Lower lobe of right lung (tissue), 2 donors: ENCODE data around the gene CAGE1. TPM values are rescaled to one million over a fixed set of nuclear protein-coding genes. Genes with fewer than 3 reads are reported as not detected.
"Not testable (repeated sequence)": the region's sequence is repeated elsewhere in the genome, so short reads cannot be mapped to it uniquely, and the experiment has no call there.

ENCODE experiments used
- ATAC-seq, 2 donors: fragments of 200-7000 bp; cut with Tn5 transposase; one replicate each; pipeline ENCODE4 v1.9.1; 2020 to 2022; ENCODE audit warnings: mild to moderate bottlenecking in 2 of 2, moderate library complexity in 2 of 2
- DNase-seq: peaks from one replicate; pipeline ENCODE4 v3.0.0-alpha.2; 2020
- H3K27ac ChIP-seq: fragments of 200-600 bp; one replicate; pipeline ENCODE4 v1.8.0; 2022
- H3K27me3 ChIP-seq: fragments of 200-600 bp; one replicate; pipeline ENCODE4 v1.8.0; 2022; ENCODE audit warnings: low read depth
- H3K36me3 ChIP-seq: fragments of 200-600 bp; one replicate; pipeline ENCODE4 v1.8.0; 2022; ENCODE audit warnings: mild to moderate bottlenecking
- H3K4me1 ChIP-seq: fragments of 200-600 bp; one replicate; pipeline ENCODE4 v1.8.0; 2022
- H3K4me3 ChIP-seq: fragments of 200-600 bp; one replicate; pipeline ENCODE4 v1.8.0; 2022; ENCODE audit warnings: mild to moderate bottlenecking
- H3K9me3 ChIP-seq: fragments of 200-600 bp; one replicate; pipeline ENCODE4 v1.8.0; 2022
- intact Hi-C: fragments of 100-400 bp; cut with DNase I; formaldehyde crosslinking; loops from one replicate; pipeline ENCODE4 v1.11.0; 2022
- total RNA-seq: library from RNA; stranded (reverse); fragmentation: NEBNext Ultra II Directional; extraction: Animal tissue kit (Norgen Biotek cat#: 25700); gene quantifications from one replicate; pipeline ENCODE4 v1.2.1, GENCODE V29; 2021
- TF ChIP-seq, protein P1 (sequence below): fragments of 200-600 bp; IDR thresholded peaks from one replicate; pipeline ENCODE4 v1.8.0; 2022; ENCODE audit warnings: antibody characterized with exemption, mild to moderate bottlenecking
- donor health status: DM: no; HTN: yes; CAD: no; lungs with severe emphysema.

CAGE1 gene
- total RNA-seq, 1 donor from 2014 or later, result not detected

DNA sequence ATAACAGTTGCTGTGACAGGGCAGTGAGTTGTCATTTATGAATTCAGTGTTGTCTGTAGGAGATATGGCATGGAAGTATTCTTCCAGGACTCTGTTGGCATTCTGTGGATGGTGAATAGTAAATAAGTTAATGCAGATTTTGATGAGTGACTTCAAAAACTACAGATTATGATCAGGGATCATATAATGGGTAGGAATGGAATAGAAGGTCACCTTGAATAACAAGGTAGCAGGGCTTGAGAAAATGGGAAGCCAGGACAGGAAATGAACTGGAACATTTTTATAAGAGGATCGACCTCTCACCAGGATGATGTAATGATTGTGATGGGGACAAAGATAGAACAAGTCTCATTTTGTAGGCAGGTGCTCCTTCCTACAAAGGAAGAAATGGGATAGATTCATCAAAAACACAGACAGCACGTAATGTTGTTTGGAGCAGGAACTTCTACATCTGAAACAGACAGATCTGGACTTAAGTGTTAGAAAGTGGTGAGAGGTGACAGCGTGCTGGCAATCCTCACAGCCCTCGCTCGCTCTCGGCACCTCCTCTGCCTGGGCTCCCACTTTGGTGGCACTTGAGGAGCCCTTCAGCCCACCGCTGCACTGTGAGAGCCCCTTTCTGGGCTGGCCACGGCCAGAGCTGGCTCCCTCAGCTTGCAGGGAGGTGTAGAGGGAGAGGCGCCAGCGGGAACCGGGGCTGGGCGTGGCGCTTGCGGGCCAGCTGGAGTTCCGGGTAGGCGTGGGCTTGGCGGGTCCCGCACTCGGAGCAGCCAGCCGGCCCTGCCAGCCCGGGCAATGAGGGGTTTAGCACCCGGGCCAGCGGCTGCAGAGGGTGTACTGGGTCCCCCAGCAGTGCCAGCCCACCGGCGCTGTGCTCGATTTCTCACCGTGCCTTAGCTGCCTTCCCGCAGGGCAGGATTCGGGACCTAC is 45.7 kb downstream of the CAGE1 start:
- DNase-seq (no peak), ATAC-seq (no peak)
- intact Hi-C loops, result no loop called here
- Histone ChIP-seq H3K4me1 (no peaks in the 10 kb centered on the region), H3K27ac (no peak overlapping the region), H3K27me3 (no peaks in the 10 kb centered on the region), H3K36me3 (no peaks in the 10 kb centered on the region), H3K9me3 (no peaks in the 10 kb centered on the region), H3K4me3 (no peak overlapping the region)
- TF ChIP-seq, protein P1, sequence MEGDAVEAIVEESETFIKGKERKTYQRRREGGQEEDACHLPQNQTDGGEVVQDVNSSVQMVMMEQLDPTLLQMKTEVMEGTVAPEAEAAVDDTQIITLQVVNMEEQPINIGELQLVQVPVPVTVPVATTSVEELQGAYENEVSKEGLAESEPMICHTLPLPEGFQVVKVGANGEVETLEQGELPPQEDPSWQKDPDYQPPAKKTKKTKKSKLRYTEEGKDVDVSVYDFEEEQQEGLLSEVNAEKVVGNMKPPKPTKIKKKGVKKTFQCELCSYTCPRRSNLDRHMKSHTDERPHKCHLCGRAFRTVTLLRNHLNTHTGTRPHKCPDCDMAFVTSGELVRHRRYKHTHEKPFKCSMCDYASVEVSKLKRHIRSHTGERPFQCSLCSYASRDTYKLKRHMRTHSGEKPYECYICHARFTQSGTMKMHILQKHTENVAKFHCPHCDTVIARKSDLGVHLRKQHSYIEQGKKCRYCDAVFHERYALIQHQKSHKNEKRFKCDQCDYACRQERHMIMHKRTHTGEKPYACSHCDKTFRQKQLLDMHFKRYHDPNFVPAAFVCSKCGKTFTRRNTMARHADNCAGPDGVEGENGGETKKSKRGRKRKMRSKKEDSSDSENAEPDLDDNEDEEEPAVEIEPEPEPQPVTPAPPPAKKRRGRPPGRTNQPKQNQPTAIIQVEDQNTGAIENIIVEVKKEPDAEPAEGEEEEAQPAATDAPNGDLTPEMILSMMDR, result no peak

DNA sequence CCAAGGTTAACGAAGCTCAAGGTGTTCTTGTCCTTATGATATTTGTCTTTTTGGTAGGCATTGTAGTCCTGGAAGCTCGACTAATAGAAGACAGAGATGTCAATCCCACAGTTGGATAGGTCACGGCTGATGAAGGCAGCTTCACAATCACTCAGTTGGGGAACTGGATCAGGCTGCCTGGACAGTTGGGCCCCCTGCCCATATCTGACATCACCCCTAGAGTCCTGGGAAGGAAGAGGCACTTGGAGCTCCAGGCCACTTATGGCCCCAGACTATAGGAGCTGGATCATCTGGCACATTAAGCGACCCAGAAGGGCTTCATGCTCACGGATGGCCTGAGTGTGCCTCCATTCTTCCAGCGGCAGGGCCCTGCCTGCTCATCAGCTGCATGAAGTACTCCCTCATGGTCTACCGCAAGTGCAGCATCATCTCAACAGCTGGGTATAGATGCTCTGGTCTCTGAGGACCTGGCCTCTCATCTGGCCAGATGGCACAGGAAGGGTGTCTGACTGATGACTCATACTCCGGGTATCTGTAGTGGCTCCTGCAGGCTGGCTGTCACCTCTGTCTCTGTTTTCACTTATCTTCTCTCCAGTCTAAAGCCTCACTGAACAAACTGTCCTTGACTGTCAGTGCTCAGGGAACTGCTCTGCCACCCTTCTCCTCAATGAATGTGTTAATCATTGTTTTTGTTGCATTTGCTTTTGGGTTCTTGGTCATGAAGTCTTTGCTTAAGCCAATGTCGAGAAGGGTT is 47.4 kb downstream of the CAGE1 start:
- intact Hi-C loops, result no loop called here
- ATAC-seq, result peak in 1 of 2 donors; percentile 13
- TF ChIP-seq, protein P1, result no peak

DNA sequence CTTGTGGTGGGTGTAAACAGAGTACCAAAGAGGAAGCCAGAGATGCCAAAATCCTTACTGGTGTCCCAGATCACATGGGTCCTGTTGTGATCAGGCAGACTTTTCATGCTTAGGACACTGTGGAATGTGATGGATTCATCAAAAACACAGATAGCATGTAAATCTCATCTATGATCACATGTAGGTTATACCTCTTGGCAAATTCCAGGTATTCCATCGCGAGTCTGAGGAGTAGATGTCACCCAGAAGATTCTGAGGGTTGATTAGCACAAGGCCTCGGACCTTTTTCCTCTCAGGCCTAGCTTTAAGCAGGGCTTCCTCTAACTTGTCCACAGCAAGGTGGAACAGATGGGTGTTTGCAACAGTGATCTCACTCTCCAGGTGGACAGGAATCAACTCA is 48.3 kb downstream of the CAGE1 start:
- Histone ChIP-seq H3K27me3 (no peaks in the 10 kb centered on the region), H3K4me3 (no peak overlapping the region), H3K9me3 (no peaks in the 10 kb centered on the region), H3K36me3 (no peaks in the 10 kb centered on the region), H3K4me1 (no peaks in the 10 kb centered on the region), H3K27ac (no peak overlapping the region)
- intact Hi-C loops, result no loop called here
- ATAC-seq, result no peak
- TF ChIP-seq, protein P1, result no peak
- DNase-seq, result no peak

More for the DNA sequence above, 47.4 kb downstream of the CAGE1 start:
- Histone ChIP-seq H3K9me3 (no peaks in the 10 kb centered on the region), H3K27me3 (no peaks in the 10 kb centered on the region), H3K36me3 (no peaks in the 10 kb centered on the region), H3K27ac (no peak overlapping the region), H3K4me3 (no peak overlapping the region), H3K4me1 (no peaks in the 10 kb centered on the region)
- DNase-seq, result no peak

DNA sequence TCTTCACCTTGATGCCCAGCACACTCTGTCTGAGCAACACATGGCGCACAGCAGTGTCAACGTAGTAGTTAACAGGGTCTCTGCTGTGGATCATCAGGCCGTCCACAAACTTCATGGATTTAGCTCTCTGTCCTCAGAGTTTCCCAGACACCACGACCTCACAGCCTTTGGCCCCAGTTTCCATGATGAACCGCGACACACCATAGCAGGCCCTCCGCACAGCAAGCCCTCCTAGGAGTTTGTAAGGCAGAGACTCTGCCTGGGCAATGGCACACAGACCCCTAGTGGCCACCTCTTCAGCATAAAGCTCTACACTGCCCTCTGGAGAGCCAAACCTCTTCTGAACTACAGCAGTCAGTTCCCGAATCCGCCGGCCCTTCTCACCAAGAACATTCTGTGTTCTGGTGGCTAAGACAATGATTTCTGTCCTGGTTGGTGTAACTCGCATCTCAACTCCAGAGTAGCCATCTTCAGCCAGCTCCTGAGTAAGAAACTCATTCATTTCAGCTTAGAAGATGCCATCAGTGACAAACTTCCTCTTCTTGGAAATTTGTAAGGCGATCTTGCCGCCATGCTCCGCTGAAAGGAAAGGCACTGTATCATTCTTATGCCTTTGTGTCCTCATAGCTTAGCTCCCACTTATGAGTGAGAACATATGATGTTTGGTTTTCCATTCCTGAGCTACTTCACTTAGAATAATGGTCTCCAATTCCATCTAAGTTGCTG is 50.4 kb downstream of the CAGE1 start:
- H3K36me3 ChIP-seq, intact Hi-C loops, H3K4me1 ChIP-seq, H3K9me3 ChIP-seq, H3K27me3 ChIP-seq, H3K27ac ChIP-seq, DNase-seq, H3K4me3 ChIP-seq: not testable (repeated sequence)
- TF ChIP-seq, protein P1, result peak; percentile 26
- ATAC-seq, result peak; percentile 39 to 57

DNA sequence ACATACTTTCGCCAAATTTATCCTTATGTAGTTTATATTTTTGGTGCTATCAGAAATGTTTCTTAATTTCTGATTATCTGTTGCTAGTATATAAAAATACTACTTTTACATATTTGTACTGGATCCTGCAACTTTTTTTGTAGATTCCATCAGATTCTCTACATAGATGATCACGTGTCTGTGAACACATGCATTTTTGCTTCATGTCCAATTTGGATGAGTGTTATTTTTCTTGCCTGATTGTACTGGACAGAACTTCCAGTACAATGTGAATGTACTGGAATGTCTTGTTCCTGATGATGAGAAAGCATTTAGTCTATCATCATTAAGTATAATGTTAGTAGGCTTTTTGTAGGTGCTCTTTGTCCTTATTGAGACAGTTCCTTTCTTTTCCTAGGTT is 51.5 kb downstream of the CAGE1 start:
- H3K27ac ChIP-seq, result no peak overlapping the region
- no peak overlapping the region for H3K4me3 ChIP-seq
- intact Hi-C loops, result no loop called here
- ATAC-seq, result no peak
- TF ChIP-seq, protein P1, result no peak
- no peaks in the 10 kb centered on the region for H3K9me3 ChIP-seq
- H3K36me3 ChIP-seq, result no peaks in the 10 kb centered on the region
- no peaks in the 10 kb centered on the region for H3K4me1 ChIP-seq
- no peaks in the 10 kb centered on the region for H3K27me3 ChIP-seq
- DNase-seq, result no peak
